GM19193 (cell line): ENCODE results near the gene HLCS.

Experiments used
- POLR2A ChIP-seq: IDR thresholded peaks from 4 replicates; pipeline ENCODE4 v1.6.1; 2011; ENCODE audit not compliant: insufficient read depth, insufficient read length; ENCODE audit errors: extremely low read depth

The HLCS gene

GRCh38 chr21:36914244-36915013 is 52.0 kb downstream of the HLCS start:
- no peak for TF ChIP-seq POLR2A

- no peak for TF ChIP-seq POLR2A
Observed at GRCh38 chr21:36913247-36914169, 53.0 kb downstream of the HLCS start.

- TF ChIP-seq POLR2A: no peak
Observed at GRCh38 chr21:36910581-36911307, 55.7 kb downstream of the HLCS start.

DNA sequence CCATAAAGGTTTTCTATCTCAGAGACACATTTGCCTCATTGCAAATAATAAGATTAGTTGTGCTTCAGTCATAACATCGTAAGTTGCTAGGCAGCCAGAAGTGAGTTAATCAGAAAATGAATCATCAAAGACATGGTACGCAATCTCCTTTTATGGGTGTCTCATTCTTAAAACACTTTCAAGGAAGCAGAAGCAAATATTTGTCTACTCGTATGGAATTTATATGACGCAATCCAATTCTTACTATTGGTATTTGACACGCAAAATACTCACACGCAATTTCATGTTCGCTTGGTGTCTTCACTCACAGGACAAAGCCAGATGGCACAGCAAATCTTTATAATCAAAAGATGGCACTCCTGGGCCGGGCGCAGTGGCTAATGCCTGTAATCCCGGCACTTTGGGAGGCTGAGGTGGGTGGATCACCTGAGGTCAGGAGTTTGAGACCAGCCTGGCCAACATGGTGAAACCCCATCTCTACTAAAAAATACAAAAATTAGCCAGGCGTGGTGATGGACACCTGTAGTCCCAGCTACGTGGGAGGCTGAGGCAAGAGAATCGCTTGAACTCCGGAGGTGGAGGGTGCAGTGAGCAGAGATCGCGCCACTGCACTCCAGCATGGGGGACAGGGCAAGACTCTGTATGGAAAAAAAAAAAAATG is 56.4 kb downstream of the HLCS start:
- TF ChIP-seq POLR2A: no peak

DNA sequence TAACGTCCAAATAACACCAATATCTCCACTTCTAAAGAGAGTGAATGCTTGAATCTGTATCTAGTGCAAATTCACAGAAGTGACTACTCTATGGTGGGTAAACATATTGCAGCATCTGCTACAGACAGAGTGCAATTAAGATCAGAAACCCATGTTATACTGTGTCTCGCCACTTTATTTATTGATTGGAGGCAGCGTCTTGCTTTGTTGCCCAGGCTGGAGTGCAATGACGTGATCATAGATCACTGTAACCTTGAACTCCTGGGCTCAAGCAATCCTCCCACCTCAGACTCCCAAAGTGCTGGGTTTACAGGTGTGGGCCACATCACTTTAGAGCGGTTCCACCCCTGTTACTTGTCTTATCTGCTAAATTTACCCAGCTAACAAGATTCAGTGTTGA is 57.0 kb downstream of the HLCS start:
- TF ChIP-seq POLR2A: no peak

- no peak for TF ChIP-seq POLR2A
Observed at GRCh38 chr21:36908260-36908908, 58.1 kb downstream of the HLCS start.

DNA sequence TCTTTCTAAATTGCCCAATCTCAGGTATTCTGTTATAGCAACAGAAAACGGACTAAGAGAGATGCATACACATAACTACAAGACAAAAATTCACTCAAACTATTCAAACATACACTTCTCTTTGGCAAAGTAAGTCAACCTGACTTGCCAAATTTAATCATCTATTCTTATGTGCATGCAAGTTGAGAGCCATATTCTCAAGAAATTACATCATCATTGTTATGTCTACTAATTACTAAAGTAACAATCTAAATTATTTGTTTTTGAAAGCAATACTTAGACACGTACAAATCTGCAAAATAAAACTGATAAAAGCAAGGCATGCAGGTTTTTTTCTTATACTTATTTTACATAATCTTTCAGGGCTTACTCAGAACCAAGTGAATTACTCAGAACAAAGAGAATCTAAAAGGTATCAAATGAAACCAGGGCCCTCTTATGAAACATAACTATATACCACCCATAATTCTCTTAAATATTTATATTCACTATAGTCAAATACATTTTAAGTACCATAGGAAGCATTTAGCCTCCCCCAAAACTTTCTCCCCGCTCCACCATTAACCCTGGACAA is 62.3 kb downstream of the HLCS start:
- peak; percentile 34 for TF ChIP-seq POLR2A

- TF ChIP-seq POLR2A: no peak
Observed at GRCh38 chr21:36902793-36903192, 63.7 kb downstream of the HLCS start.

DNA sequence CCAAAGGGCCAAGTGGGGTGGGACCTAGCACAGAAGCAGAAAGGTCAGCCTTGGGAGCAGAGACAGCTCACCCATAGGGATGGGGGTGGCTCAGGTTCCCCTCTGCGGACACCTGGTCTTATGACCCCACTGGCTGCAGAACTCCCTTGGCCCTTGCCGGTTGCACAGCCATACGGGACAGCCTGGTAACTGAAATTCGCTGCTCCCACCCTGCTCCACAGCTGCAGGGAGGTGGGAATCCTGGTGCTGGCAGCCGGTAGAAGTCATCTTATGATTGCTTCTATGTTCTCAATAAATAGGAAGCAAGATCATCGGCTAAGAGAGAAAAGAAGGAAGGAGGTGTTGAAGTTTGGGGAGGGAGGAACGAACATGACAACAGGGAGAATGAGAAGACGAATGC is 64.1 kb downstream of the HLCS start:
- no peak for TF ChIP-seq POLR2A

- no peak for TF ChIP-seq POLR2A
Observed at GRCh38 chr21:36901575-36901974, 64.9 kb downstream of the HLCS start.

- TF ChIP-seq POLR2A: no peak
Observed at GRCh38 chr21:36893581-36893980, 72.9 kb downstream of the HLCS start.

DNA sequence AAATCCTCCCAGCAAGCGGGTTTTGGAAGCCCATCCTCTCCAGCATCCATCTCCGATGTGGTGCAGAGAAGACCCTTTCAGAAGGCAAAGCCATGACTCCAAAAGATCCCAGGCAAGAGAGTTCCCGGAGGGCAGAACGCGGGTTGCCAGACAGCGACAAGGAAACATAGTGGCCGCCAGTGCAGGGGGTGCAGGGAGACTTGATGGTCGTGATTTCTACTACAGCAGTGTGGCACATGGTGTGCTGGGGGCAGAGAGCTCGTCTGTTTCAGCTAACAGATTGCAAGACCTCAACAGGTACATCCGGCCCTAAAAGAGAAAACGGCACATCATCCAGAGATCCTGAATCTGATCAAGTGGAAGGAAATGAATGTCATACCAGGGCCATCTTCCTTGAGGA is 74.3 kb downstream of the HLCS start:
- no peak for TF ChIP-seq POLR2A

DNA sequence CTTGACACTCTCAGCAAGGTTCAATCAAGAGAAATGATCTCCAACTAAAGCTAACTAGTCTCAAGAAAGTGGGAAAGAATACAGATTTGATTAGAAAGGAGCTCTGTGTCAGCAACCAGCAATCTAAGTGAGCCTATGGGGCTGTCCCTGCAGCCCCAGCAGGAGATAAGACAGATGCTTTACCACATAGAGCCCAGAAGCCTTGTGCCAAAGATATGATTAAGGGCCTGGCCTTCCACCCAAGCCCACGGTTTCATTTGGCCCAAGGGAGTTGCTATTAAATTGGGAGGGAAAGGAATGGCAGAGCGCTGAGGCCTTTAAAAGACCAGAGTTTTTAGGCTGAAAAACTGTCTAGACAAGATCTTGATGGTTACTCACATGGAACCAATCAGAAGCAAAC is 74.8 kb downstream of the HLCS start:
- TF ChIP-seq POLR2A: no peak

- TF ChIP-seq POLR2A: no peak
Observed at GRCh38 chr21:36891121-36891520, 75.3 kb downstream of the HLCS start.
